Liver (tissue), 9 donors: ENCODE data around the gene JDP2. TPM values are rescaled to one million over a fixed set of nuclear protein-coding genes. Genes with fewer than 3 reads are reported as not detected.

Experiments used
- DNase-seq: peaks from one replicate; pipeline ENCODE4 v3.0.0-alpha.2; 2017; ENCODE audit warnings: low spot score
- H3K27ac ChIP-seq, 2 donors: one replicate each; pipeline ENCODE4 v1.7.0; 2013; ENCODE audit warnings: inconsistent platforms in 2 of 2, low read length in 2 of 2, control low read depth in 1 of 2, low read depth in 1 of 2, mild to moderate bottlenecking in 1 of 2
- H3K27me3 ChIP-seq, 4 donors: one replicate each; pipeline versions ENCODE4 v1.6.1 to v1.7.0; 2013; ENCODE audit warnings: low read length in 3 of 4, inconsistent platforms in 1 of 4, mild to moderate bottlenecking in 1 of 4, moderate library complexity in 1 of 4; ENCODE audit not compliant: control insufficient read depth in 4 of 4, insufficient read depth in 4 of 4
- H3K36me3 ChIP-seq, 4 donors: one replicate each; pipeline versions ENCODE4 v1.6.1 to v1.7.0; 2013; ENCODE audit warnings: low read length in 3 of 4, mild to moderate bottlenecking in 3 of 4, low read depth in 1 of 4, moderate library complexity in 1 of 4; ENCODE audit not compliant: control insufficient read depth in 4 of 4, insufficient read depth in 3 of 4
- H3K4me1 ChIP-seq, 4 donors: one replicate each; pipeline versions ENCODE4 v1.6.1 to v1.7.0; 2013; ENCODE audit warnings: low read length in 3 of 4, mild to moderate bottlenecking in 3 of 4, moderate library complexity in 1 of 4; ENCODE audit not compliant: control insufficient read depth in 4 of 4, insufficient read depth in 4 of 4
- H3K4me3 ChIP-seq, 3 donors: one replicate each; pipeline versions ENCODE4 v1.6.1 to v1.7.0; 2013; ENCODE audit warnings: low read length in 3 of 3, control low read depth in 1 of 3, low read depth in 1 of 3, mild to moderate bottlenecking in 1 of 3
- H3K9ac ChIP-seq, 2 donors: one replicate each; pipeline ENCODE4 v1.7.0; 2013; ENCODE audit warnings: low read length in 2 of 2, mild to moderate bottlenecking in 2 of 2, moderate library complexity in 2 of 2, control low read depth in 1 of 2, low read depth in 1 of 2
- H3K9me3 ChIP-seq, 4 donors: one replicate each; pipeline versions ENCODE4 v1.6.1 to v1.7.0; 2013; ENCODE audit warnings: low read length in 3 of 4; ENCODE audit not compliant: control insufficient read depth in 4 of 4
- ATF3 ChIP-seq: IDR thresholded peaks from 2 replicates; pipeline ENCODE4 v1.6.1; 2016; ENCODE audit warnings: antibody characterized with exemption
- CTCF ChIP-seq: fragments of 150-350 bp; IDR thresholded peaks from 2 replicates; pipeline ENCODE4 v1.5.1; 2017; ENCODE audit warnings: improper control_type of control experiment, low read depth, low read length; ENCODE audit not compliant: missing input control
- EGR1 ChIP-seq, 2 donors: IDR thresholded peaks; 2 replicates each; pipeline ENCODE4 v1.6.1; 2016 to 2018; ENCODE audit warnings: antibody characterized with exemption in 2 of 2, low read depth in 2 of 2
- FOXA1 ChIP-seq: IDR thresholded peaks from 2 replicates; pipeline ENCODE4 v1.6.1; 2016; ENCODE audit warnings: antibody characterized with exemption
- FOXA2 ChIP-seq: IDR thresholded peaks from 2 replicates; pipeline ENCODE4 v1.6.1; 2016; ENCODE audit warnings: antibody characterized with exemption
- GABPA ChIP-seq, 2 donors: IDR thresholded peaks in 1 of 2; conservative IDR thresholded peaks in 1 of 2; 2 replicates each; pipeline ENCODE4 v1.6.1; 2016; ENCODE audit warnings: antibody characterized with exemption in 2 of 2, mild to moderate bottlenecking in 1 of 2, moderate library complexity in 1 of 2
- HNF4A ChIP-seq, 2 donors: conservative IDR thresholded peaks; 2 replicates each; pipeline ENCODE4 v1.6.1; 2016; ENCODE audit warnings: antibody characterized with exemption in 2 of 2, mild to moderate bottlenecking in 2 of 2
- HNF4G ChIP-seq: IDR thresholded peaks from 2 replicates; pipeline ENCODE4 v1.6.1; 2016; ENCODE audit warnings: antibody characterized with exemption
- JUND ChIP-seq, 2 donors: IDR thresholded peaks; 2 replicates each; pipeline ENCODE4 v1.6.1; 2016; ENCODE audit warnings: antibody characterized with exemption in 2 of 2
- MAX ChIP-seq: IDR thresholded peaks from 2 replicates; pipeline ENCODE4 v1.6.1; 2016; ENCODE audit warnings: antibody characterized with exemption
- NR2F2 ChIP-seq: IDR thresholded peaks from 2 replicates; pipeline ENCODE4 v1.6.1; 2016; ENCODE audit warnings: antibody characterized with exemption
- RAD21 ChIP-seq, 2 donors: IDR thresholded peaks; 2 replicates each; pipeline ENCODE4 v1.6.1; 2016; ENCODE audit warnings: antibody characterized with exemption in 2 of 2, mild to moderate bottlenecking in 2 of 2
- RXRA ChIP-seq, 2 donors: IDR thresholded peaks; 2 replicates each; pipeline ENCODE4 v1.6.1; 2017 to 2018; ENCODE audit warnings: antibody characterized with exemption in 2 of 2, mild to moderate bottlenecking in 1 of 2
- SP1 ChIP-seq: IDR thresholded peaks from 2 replicates; pipeline ENCODE4 v1.6.1; 2018; ENCODE audit warnings: antibody characterized with exemption, mild to moderate bottlenecking
- TAF1 ChIP-seq: conservative IDR thresholded peaks from 2 replicates; pipeline ENCODE4 v1.6.1; 2016; ENCODE audit warnings: antibody characterized with exemption, mild to moderate bottlenecking
- YY1 ChIP-seq: IDR thresholded peaks from 2 replicates; pipeline ENCODE4 v1.6.1; 2016; ENCODE audit warnings: antibody characterized with exemption, mild to moderate bottlenecking
- WGBS: extraction: QIAGEN DNeasy Blood & Tissue Kit; methylation state at CpG from one replicate; pipeline ENCODE4 v1.1.7; 2013; 5-methylcytosine and 5-hydroxymethylcytosine counted together
- polyA plus RNA-seq, 2 donors: library from polyadenylated mRNA; stranded (reverse) in 1 of 2; unstranded in 1 of 2; fragments of 200-250 nt in 1 of 2; fragments of >200 nt in 1 of 2; fragmentation: Nextera tagmentation in 1 of 2; extraction: Ambion mirVana in 1 of 2; gene quantifications; one replicate each; pipeline versions ENCODE4 v1.2.1 to v1.2.3, GENCODE V29; 2013 to 2015
- total RNA-seq, 2 donors: library from RNA; depleted of rRNA; stranded (reverse); fragments of >200 nt; gene quantifications; one replicate each; pipeline ENCODE4 v1.2.3, GENCODE V29; 2014
- TF ChIP-seq, protein P1 (sequence below): IDR thresholded peaks from 2 replicates; pipeline ENCODE4 v1.6.1; 2016; ENCODE audit warnings: antibody characterized with exemption, mild to moderate bottlenecking
- TF ChIP-seq, protein P2 (sequence below): IDR thresholded peaks from 2 replicates; pipeline ENCODE4 v1.6.1; 2016; ENCODE audit warnings: antibody characterized with exemption
- donor health status: healthy.
- donor health status: healthy.
- donor health status: healthy.
- donor health status: healthy.
- donor health status: healthy.

JDP2 gene
- total and polyA plus RNA-seq, 4 donors, result 2.4 to 14.6 (median 8.7) TPM

- Histone ChIP-seq H3K27me3 (no peaks in the 10 kb centered on the region), H3K27ac (no peak overlapping the region), H3K9me3 (no peaks in the 10 kb centered on the region), H3K4me3 (peak overlapping the region; percentile 22 to 43 (median 24)), H3K9ac (peak overlapping the region in 1 of 2 donors; percentile 17), H3K36me3 (no peaks in the 10 kb centered on the region), H3K4me1 (peaks cover 0 to 5% (median 0%) of the 10 kb centered on the region in 4 donors)
- 65% methylated on average over 1 of the region's 1 CpG for WGBS
- no peak for TF ChIP-seq TAF1
- TF ChIP-seq GABPA (IDR thresholded peaks at IDR 0.05 in 1 of 2, conservative IDR thresholded peaks at IDR 0.05 in 1 of 2), result no peak
- TF ChIP-seq YY1, result no peak
- no peak for TF ChIP-seq FOXA1
- TF ChIP-seq RXRA (IDR thresholded peaks at IDR 0.05), result no peak
- no peak for TF ChIP-seq SP1
- no peak for TF ChIP-seq ATF3
- TF ChIP-seq FOXA2, result no peak
- no peak for TF ChIP-seq HNF4A (conservative IDR thresholded peaks at IDR 0.05)
- no peak for TF ChIP-seq RAD21 (IDR thresholded peaks at IDR 0.05)
- TF ChIP-seq HNF4G, result no peak
- no peak for TF ChIP-seq CTCF
- TF ChIP-seq, protein P1, sequence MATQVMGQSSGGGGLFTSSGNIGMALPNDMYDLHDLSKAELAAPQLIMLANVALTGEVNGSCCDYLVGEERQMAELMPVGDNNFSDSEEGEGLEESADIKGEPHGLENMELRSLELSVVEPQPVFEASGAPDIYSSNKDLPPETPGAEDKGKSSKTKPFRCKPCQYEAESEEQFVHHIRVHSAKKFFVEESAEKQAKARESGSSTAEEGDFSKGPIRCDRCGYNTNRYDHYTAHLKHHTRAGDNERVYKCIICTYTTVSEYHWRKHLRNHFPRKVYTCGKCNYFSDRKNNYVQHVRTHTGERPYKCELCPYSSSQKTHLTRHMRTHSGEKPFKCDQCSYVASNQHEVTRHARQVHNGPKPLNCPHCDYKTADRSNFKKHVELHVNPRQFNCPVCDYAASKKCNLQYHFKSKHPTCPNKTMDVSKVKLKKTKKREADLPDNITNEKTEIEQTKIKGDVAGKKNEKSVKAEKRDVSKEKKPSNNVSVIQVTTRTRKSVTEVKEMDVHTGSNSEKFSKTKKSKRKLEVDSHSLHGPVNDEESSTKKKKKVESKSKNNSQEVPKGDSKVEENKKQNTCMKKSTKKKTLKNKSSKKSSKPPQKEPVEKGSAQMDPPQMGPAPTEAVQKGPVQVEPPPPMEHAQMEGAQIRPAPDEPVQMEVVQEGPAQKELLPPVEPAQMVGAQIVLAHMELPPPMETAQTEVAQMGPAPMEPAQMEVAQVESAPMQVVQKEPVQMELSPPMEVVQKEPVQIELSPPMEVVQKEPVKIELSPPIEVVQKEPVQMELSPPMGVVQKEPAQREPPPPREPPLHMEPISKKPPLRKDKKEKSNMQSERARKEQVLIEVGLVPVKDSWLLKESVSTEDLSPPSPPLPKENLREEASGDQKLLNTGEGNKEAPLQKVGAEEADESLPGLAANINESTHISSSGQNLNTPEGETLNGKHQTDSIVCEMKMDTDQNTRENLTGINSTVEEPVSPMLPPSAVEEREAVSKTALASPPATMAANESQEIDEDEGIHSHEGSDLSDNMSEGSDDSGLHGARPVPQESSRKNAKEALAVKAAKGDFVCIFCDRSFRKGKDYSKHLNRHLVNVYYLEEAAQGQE, result no peak
- no peak for TF ChIP-seq EGR1 (IDR thresholded peaks at IDR 0.05; ENCODE audit: low read depth in 2 of 2)
- TF ChIP-seq MAX, result no peak
- TF ChIP-seq NR2F2, result no peak
- no peak for TF ChIP-seq JUND (IDR thresholded peaks at IDR 0.05)
- TF ChIP-seq, protein P2, sequence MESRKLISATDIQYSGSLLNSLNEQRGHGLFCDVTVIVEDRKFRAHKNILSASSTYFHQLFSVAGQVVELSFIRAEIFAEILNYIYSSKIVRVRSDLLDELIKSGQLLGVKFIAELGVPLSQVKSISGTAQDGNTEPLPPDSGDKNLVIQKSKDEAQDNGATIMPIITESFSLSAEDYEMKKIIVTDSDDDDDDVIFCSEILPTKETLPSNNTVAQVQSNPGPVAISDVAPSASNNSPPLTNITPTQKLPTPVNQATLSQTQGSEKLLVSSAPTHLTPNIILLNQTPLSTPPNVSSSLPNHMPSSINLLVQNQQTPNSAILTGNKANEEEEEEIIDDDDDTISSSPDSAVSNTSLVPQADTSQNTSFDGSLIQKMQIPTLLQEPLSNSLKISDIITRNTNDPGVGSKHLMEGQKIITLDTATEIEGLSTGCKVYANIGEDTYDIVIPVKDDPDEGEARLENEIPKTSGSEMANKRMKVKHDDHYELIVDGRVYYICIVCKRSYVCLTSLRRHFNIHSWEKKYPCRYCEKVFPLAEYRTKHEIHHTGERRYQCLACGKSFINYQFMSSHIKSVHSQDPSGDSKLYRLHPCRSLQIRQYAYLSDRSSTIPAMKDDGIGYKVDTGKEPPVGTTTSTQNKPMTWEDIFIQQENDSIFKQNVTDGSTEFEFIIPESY, result no peak
- no peak for DNase-seq
These were observed 95.1 kb downstream of the JDP2 start for GRCh38 chr14:75522983-75523318.

Other genes starting within 250 kb of the JDP2 start
- gene FOS, start 149.2 kb upstream of the JDP2 start, total RNA-seq, result 10 to 100 TPM; 18.9 to 21.2 TPM
- 10 to 100 TPM; 13.2 to 82.7 TPM for gene FOS, start 149.2 kb upstream of the JDP2 start, polyA plus RNA-seq
- 1 to 10 TPM; 1.2 to 2.1 TPM for gene BATF, start 94.4 kb downstream of the JDP2 start, total RNA-seq
- under 1 TPM; 0.77 to 0.92 TPM for gene BATF, start 94.4 kb downstream of the JDP2 start, polyA plus RNA-seq
- gene FLVCR2, start 150.6 kb downstream of the JDP2 start, total RNA-seq, result 10 to 100 TPM in 1 of 2 donors, 1 to 10 TPM in 1; 8.7 to 13.1 TPM
- gene FLVCR2, start 150.6 kb downstream of the JDP2 start, polyA plus RNA-seq, result 10 to 100 TPM; 10.4 to 12.3 TPM
- 10 to 100 TPM; 17.1 to 17.6 TPM for gene ERG28, start 232.9 kb downstream of the JDP2 start, total RNA-seq
- 10 to 100 TPM; 40.9 to 43.5 TPM for gene ERG28, start 232.9 kb downstream of the JDP2 start, polyA plus RNA-seq
- gene TTLL5, start 233.2 kb downstream of the JDP2 start, total RNA-seq, result 10 to 100 TPM; 14.0 to 14.2 TPM
- gene TTLL5, start 233.2 kb downstream of the JDP2 start, polyA plus RNA-seq, result 1 to 10 TPM; 4.3 to 5.7 TPM